Endothelial cell of umbilical vein (primary cell): ENCODE results near the gene TMEM81. TPM values are rescaled to one million over a fixed set of nuclear protein-coding genes. Genes with fewer than 3 reads are reported as not detected.

ENCODE experiments used
- BruUV-seq: library from RNA; stranded (reverse); fragments of 400-500 nt; replicated peaks from 2 replicates; lab custom pipeline; 2021; lab: Mats Ljungman, UMichigan
- CTCF ChIA-PET: fragments of 300-600, 350-600 bp; sonication (Branson Sonifier 250); formaldehyde crosslinking; loops from one replicate; lab custom pipeline; 2021; ENCODE audit warnings: antibody characterized with exemption, inconsistent platforms; lab: Charles Lee
- POLR2A ChIA-PET: fragments of 300-600, 350-600 bp; sonication (Branson Sonifier 250); formaldehyde crosslinking; loops from one replicate; lab custom pipeline; 2021; ENCODE audit warnings: antibody characterized with exemption, inconsistent platforms; lab: Charles Lee
- DNase-seq: peaks from one replicate; pipeline ENCODE4 v3.0.0-alpha.2; 2011; ENCODE audit warnings: low read depth, low spot score
- FAIRE-seq: peaks from 2 replicates; lab custom pipeline; 2011; peaks lifted over from hg19 to GRCh38; lab: Jason Lieb, UNC
- H2AFZ ChIP-seq: 2 replicates; pipeline ENCODE4 v1.6.0; 2012; ENCODE audit warnings: low read depth, low read length, control low read depth, inconsistent platforms
- H3K27ac ChIP-seq: 2 replicates; pipeline ENCODE4 v1.5.1; 2011; ENCODE audit warnings: low read depth, mild to moderate bottlenecking, control low read depth, low read length, moderate library complexity; ENCODE audit not compliant: insufficient read depth
- H3K27me3 ChIP-seq, 2 experiments: 2 replicates each; pipeline versions ENCODE4 v1.6.0 to v1.6.1; 2011; ENCODE audit warnings: low read length in 2 of 2, mixed read lengths in 1 of 2; ENCODE audit not compliant: control insufficient read depth in 2 of 2, insufficient read depth in 2 of 2
- H3K36me3 ChIP-seq, 2 experiments: 2 replicates in 1 of 2; 3 replicates in 1 of 2; pipeline ENCODE4 v1.5.1; 2011; ENCODE audit warnings: low read length in 2 of 2, mild to moderate bottlenecking in 1 of 2, moderate library complexity in 1 of 2; ENCODE audit not compliant: control insufficient read depth in 2 of 2, insufficient read depth in 2 of 2; ENCODE audit errors: extremely low read depth in 1 of 2
- H3K4me1 ChIP-seq: 3 replicates; pipeline ENCODE4 v1.5.1; 2011; ENCODE audit warnings: mild to moderate bottlenecking, low read length; ENCODE audit not compliant: control insufficient read depth, insufficient read depth; ENCODE audit errors: extremely low read depth
- H3K4me2 ChIP-seq: 2 replicates; pipeline ENCODE4 v1.6.1; 2011; ENCODE audit warnings: low read length, control low read depth, mixed read lengths; ENCODE audit not compliant: insufficient read depth
- H3K4me3 ChIP-seq, 3 experiments: fragments of 200-600 bp in 1 of 3; sonication (generic), shearing (Covaris generic) in 1 of 3; replicated peaks in 1 of 3; 2 replicates each; pipeline ENCODE4 v1.5.1; 2011 to 2016; ENCODE audit warnings: control low read depth in 3 of 3, low read length in 3 of 3, mild to moderate bottlenecking in 2 of 3, inconsistent platforms in 1 of 3, low read depth in 1 of 3, moderate library complexity in 1 of 3; ENCODE audit not compliant: insufficient read depth in 1 of 3
- H3K79me2 ChIP-seq: 2 replicates; pipeline ENCODE4 v1.6.0; 2012; ENCODE audit warnings: low read length, inconsistent platforms; ENCODE audit not compliant: control insufficient read depth, insufficient read depth
- H3K9ac ChIP-seq: replicated peaks from 2 replicates; pipeline ENCODE3; 2011; ENCODE audit warnings: low read length, control low read depth; ENCODE audit not compliant: insufficient read depth; ENCODE audit errors: extremely low read depth
- H3K9me1 ChIP-seq: replicated peaks from 3 replicates; pipeline ENCODE4 v1.6.0; 2011; ENCODE audit warnings: mild to moderate bottlenecking, low read length; ENCODE audit not compliant: control insufficient read depth, insufficient read depth; ENCODE audit errors: extremely low read depth
- H3K9me3 ChIP-seq: replicated peaks from 2 replicates; pipeline ENCODE4 v1.5.1; 2012; ENCODE audit warnings: low read length, inconsistent platforms; ENCODE audit not compliant: control insufficient read depth, insufficient read depth
- H4K20me1 ChIP-seq: replicated peaks from 2 replicates; pipeline ENCODE3; 2011; ENCODE audit warnings: mild to moderate bottlenecking, low read length; ENCODE audit not compliant: control insufficient read depth, insufficient read depth; ENCODE audit errors: extremely low read depth
- CTCF ChIP-seq, 2 donors: IDR thresholded peaks; 1 replicate in 1 of 2; 2 replicates in 1 of 2; pipeline ENCODE4 v1.5.1; 2011; ENCODE audit warnings: low read length in 2 of 2, mild to moderate bottlenecking in 2 of 2, moderate library complexity in 2 of 2, control low read depth in 1 of 2, inconsistent platforms in 1 of 2, low read depth in 1 of 2; ENCODE audit not compliant: insufficient read depth in 1 of 2; ENCODE audit errors: extremely low read depth in 1 of 2
- EZH2 ChIP-seq: IDR thresholded peaks from 2 replicates; pipeline ENCODE4 v1.6.1; 2012; ENCODE audit warnings: borderline replicate concordance, low read depth, mild to moderate bottlenecking, moderate library complexity, low read length, inconsistent platforms; ENCODE audit not compliant: severe bottlenecking
- FOS ChIP-seq: IDR thresholded peaks from 2 replicates; pipeline ENCODE4 v1.6.1; 2011; ENCODE audit warnings: mild to moderate bottlenecking, low read length, moderate library complexity, borderline replicate concordance; ENCODE audit not compliant: insufficient read depth
- GATA2 ChIP-seq: IDR thresholded peaks from 2 replicates; pipeline ENCODE4 v1.7.0; 2011; ENCODE audit warnings: low read depth, mild to moderate bottlenecking, moderate library complexity, mixed read lengths, low read length; ENCODE audit not compliant: insufficient read length, insufficient read depth
- JUN ChIP-seq: IDR thresholded peaks from 2 replicates; pipeline ENCODE4 v1.6.1; 2011; ENCODE audit warnings: borderline replicate concordance, low read depth; ENCODE audit not compliant: insufficient read length, insufficient read depth
- MAX ChIP-seq: IDR thresholded peaks from 2 replicates; pipeline ENCODE4 v1.6.1; 2011; ENCODE audit not compliant: insufficient read depth, insufficient read length
- MYC ChIP-seq: IDR thresholded peaks from one replicate; pipeline ENCODE4 v1.6.1; 2011; ENCODE audit warnings: mild to moderate bottlenecking, low read depth, low read length
- POLR2A ChIP-seq: IDR thresholded peaks from 2 replicates; pipeline ENCODE4 v1.6.1; 2012; ENCODE audit warnings: low read depth, mild to moderate bottlenecking, control low read depth, low read length
- POLR2AphosphoS5 ChIP-seq: IDR thresholded peaks from 2 replicates; pipeline ENCODE4 v1.6.1; 2012; ENCODE audit warnings: low read depth, mild to moderate bottlenecking, control low read depth, low read length, moderate library complexity; ENCODE audit not compliant: insufficient read depth
- dilution Hi-C: fragments of 300-500 bp; cut with MboI; formaldehyde crosslinking; loops from one replicate; pipeline ENCODE4 v1.15.0; 2019; ENCODE audit warnings: low sequenced_read_pairs; ENCODE audit not compliant: extremely low pct_ligation_motif_present
- intact Hi-C: fragments of 100-400 bp; cut with micrococcal nuclease; formaldehyde crosslinking; loops from one replicate; pipeline ENCODE4 v1.10.0; 2022
- polyA plus RNA-seq, 4 experiments: library from polyadenylated mRNA; depleted of rRNA in 3 of 4; stranded (reverse) in 3 of 4; unstranded in 1 of 4; fragments of >200 nt; gene quantifications; 2 replicates each; pipeline versions ENCODE4 v1.2.1 to v1.2.3, GENCODE V29; 2011 to 2012; ENCODE audit warnings: missing spikeins in 1 of 4
- total RNA-seq: library from RNA; stranded (reverse); gene quantifications from 2 replicates; pipeline ENCODE4 v1.2.3, GENCODE V29; 2021

The TMEM81 gene
- total and polyA plus RNA-seq, 2 donors (not counting 3 experiments of a cell fraction or from before 2014, with no cell fraction given) = 1.5 to 2.9 TPM

GRCh38 chr1:205057808-205058575, 26.3 kb downstream of the TMEM81 start:
- DNase-seq = no peak
- H3K27me3 ChIP-seq = peaks cover 0 to 2% of the 10 kb centered on the region in 2 experiments
- no peaks in the 10 kb centered on the region for H4K20me1 ChIP-seq
- ChIA-PET CTCF (interaction anchor here (1.8 kb wide), 1 partner anchor 69 kb away, joined by 6 read pairs; no protein-coding TSS in a partner anchor), POLR2A (no interaction called here)
- H3K4me2 ChIP-seq = no peak overlapping the region
- no peaks in the 10 kb centered on the region for H3K36me3 ChIP-seq
- intact Hi-C loops (no loop called here), dilution Hi-C loops (no loop called here)
- H3K79me2 ChIP-seq = no peaks in the 10 kb centered on the region
- H3K9me3 ChIP-seq = no peaks in the 10 kb centered on the region
- H3K9me1 ChIP-seq = no peaks in the 10 kb centered on the region
- no peak for FAIRE-seq
- no peak for TF ChIP-seq FOS
- TF ChIP-seq JUN = no peak
- TF ChIP-seq CTCF (IDR thresholded peaks at IDR 0.05; ENCODE audit: extremely low read depth in 1 of 2, insufficient read depth in 1 of 2, low read depth in 1 of 2, low read length in 2 of 2) = no peak
- no peak for TF ChIP-seq EZH2
- TF ChIP-seq MAX = no peak
- TF ChIP-seq MYC = no peak
- TF ChIP-seq POLR2AphosphoS5 = no peak
- TF ChIP-seq GATA2 = no peak
- TF ChIP-seq POLR2A = no peak
- no peaks in the 10 kb centered on the region for H3K4me1 ChIP-seq
- no peak overlapping the region for H3K27ac ChIP-seq
- no peak overlapping the region for H2AFZ ChIP-seq
- H3K9ac ChIP-seq = no peak overlapping the region
- H3K4me3 ChIP-seq = no peak overlapping the region
- no TSS peak for BruUV-seq
